SHP77 (cell line): ENCODE results near the gene TTC39A.

Source experiments
- DNase-seq, 2 experiments: peaks; one replicate each; lab custom pipeline; 2025; lab: John Stamatoyannopoulos, UW

The TTC39A gene

DNA sequence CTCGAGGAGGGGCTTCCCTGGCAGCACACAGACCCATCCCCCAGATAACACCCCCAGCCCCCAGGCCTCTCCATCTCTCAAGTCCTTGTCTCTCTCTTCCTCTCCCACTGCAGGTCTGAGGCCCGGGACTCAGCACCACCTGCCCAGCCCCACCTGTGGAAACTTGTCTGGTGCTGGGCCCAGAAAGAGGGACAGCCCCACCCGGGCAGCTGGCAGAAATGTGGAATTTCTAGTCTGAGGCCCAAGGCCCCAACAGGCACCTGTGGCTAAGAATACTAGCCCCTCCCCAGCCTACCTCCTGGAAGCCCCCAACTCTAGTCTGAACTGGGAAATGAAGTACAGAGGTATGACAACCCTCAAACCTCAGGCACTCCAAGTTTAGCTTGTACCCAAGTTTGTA, 15.4 kb downstream of the TTC39A start:
- no peak for DNase-seq

DNA sequence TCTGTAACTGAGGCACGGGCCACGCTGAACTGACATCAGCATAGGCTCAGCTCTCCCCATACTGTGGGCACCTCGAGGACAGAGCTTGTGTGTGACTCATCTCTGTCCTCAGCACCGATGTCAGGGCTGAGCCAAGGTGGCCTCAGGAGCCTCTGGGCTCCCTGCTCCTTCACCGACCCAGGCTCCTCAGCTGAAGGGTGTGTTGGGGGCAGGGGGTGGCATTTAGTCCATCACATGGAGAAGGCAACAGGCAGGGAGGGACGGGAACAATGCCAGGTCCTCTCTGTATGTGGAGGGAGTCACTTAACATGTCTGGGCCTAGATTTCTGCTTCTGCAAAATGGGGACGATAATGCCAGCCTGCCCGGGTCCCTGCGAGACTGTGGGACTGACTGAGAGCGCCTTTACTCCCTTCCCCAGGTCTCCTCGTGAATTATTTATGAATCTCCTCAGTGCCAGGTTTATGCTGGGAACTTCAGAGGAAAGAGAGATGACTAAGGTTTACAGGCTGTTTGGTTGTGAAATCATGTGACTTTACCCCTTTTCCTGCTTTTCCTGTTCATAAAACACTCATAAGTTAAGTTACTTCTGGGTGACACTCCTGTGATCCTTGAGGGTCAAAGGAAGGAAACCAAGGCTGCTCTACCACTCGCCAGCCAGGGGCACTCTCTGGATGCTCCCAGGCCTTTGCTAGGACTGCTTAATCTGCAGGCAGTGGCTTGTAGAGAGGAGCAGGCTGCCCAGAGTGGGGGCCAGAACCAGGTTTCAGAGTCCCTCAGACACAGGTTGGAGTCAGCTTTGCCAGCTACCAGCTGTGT, 16.2 kb downstream of the TTC39A start:
- no peak for DNase-seq

DNA sequence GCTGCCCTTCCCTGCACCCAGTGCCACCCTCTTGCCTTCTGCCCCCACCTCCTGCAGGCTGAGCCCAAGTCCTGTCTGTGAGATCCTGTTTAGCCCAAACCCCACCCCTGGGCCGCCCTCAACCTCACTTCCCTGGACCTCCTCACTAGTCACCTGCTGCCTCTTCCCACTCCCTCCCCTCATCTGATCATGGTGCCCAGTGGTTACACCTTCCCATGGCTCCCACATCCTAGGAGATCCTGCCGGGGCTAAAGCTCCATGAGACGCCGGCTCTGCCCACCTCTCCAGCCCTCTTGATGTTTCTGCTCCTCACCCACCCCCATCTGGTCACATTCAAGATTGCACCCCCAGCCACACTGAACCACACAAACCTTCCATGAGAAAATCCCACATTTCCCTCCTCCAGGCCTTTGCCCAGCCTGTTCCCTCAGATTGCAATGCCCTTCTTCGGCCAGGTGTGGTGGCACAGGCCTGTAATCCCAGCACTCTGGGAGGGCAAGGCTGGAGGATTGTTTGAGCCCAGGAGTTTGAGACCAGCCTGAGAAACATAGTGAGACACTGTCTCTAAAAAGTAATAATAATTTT, 17.0 kb downstream of the TTC39A start:
- DNase-seq = no peak

DNA sequence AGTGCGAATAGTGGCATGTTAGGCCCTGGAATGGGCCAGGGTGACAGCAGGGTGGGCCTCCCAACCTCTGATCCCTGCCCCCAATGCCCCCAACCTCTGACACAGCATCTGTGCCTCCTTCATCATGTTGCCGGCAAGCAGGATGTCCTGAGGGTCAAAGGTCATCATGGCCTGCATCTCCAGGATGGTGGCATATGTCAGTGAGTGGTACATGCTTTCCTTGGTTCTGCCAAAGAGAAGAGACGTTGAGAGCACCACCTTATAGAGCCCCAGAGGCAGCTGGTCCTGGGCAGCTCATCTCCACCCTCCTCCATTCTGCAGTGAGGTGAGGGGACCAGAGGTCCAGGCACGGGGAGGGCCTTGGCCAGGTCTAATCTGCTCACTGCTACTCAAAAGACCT, 17.6 kb downstream of the TTC39A start:
- no peak for DNase-seq

- no peak for DNase-seq
These were observed 18.5 kb downstream of the TTC39A start for GRCh38 chr1:51311826-51312225.

DNA sequence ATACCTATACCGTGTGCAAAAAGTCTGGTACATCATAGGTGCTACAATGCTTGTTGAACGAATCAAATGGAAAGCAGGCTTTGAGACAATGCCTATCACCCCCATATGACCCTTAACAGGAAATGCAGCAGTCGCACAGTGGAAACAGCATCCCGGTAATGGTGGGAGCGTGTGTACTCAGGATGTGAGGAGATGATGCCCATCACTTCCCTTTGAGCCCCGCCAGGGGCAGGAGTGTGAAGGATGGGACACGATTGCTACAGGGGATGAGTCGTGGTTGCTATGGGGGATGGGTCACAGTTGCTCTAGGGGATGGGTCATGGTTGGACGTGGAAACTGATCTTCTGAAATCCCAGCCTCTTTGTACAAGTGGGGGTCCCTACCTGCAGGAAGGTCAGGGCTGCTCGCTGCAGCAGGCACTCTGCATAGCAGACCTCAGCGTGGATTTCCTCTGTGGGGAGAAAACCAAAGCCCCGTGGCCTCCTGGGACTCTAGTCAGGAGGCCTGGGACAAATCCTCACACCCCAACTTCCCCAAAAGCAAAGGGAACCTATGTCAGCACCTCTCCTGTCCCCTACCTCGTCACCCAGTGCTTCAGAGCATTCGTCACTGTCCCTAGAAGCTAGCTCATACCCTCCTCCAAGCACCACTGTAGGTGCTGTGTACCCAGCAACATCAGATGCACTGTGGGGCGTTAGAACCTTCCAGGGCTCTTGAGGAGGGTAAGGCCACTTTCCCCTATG, 19.3 kb downstream of the TTC39A start:
- no peak for DNase-seq

DNA sequence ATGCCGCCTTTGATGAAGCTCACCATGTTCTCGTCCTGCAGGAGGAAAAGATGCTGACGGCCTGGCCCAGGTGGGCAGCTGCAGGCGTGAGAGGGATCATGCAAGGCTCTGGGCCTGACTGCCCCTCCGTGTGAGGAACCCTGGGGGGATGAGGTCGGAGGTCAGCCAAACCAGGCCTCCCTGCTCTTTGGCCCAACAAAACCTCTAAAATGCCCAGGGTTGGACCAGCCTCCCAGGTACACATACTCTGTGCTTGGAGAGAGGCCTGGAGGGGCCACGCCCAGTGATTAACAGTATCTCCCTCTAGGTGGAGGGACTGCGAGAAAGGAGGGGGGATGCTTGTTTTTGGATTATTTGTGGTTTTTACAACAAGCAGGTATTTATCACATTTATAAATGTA, 21.1 kb downstream of the TTC39A start:
- no peak for DNase-seq

- no peak for DNase-seq
These were observed 21.7 kb downstream of the TTC39A start for GRCh38 chr1:51308636-51309035.

DNA sequence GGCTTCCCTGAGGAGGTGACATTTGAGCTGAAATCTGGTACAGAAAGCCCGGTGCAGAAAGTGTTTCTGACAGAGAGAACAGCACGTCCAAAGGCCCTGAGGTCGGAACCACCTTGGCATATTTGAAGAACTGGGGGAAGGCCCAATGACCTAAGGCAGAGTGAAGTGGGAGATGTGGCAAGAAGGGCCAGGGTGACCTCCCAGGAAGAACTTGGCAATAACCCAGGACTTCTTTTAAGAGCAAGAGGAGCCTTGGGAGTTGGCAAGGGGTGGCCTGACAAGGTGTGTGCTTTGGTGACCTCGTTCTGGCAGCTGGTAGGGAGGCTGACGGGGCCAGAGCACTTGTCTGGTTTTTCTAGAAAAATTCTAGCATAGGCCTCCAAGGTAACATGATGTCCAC, 23.4 kb downstream of the TTC39A start:
- no peak for DNase-seq

GRCh38 chr1:51305371-51305823, 25.0 kb downstream of the TTC39A start:
- DNase-seq = no peak

GRCh38 chr1:51304360-51304759, 26.0 kb downstream of the TTC39A start:
- no peak for DNase-seq

- no peak for DNase-seq
These were observed 26.6 kb downstream of the TTC39A start for GRCh38 chr1:51303751-51304251.

DNA sequence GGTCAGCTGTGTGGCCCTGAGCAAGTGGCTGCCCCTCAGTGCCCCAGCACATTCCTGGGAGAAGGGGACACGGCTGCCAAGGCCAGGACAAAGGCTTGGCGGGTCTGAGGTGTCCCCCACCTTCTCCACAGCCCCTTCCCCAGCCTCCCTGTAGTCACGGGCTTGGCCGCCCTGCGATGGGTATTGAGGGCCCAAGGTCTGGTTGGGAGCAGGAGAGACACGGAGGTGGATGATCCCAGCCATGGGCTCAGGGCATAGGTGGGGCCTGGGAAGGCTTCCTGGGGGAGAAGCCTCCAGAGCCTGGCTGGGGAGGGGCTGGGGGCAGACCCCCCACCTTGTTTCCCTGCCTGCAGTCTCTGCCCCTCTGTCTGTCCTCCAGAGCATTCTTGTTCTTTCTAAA, 27.0 kb downstream of the TTC39A start:
- no peak for DNase-seq

DNA sequence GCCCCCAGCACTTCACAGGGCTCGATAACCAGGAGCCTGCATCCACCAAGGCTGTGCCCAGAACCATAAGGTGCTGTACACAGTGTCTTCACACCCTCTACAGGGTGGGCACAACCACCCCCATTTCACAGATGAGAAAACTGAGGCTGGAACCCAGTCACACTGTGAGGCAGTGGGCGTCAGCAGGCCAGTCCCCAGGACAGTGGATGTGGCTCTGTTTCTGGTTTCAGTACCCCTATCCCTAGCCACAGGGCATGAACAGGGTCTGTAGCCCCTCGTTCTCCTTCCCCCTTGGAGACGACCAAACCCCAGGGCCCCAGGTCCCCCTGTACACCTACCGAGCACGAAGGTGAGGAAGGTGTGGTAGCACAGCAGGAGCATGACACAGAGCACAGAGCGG, 27.6 kb downstream of the TTC39A start:
- no peak for DNase-seq

GRCh38 chr1:51302270-51302669, 28.1 kb downstream of the TTC39A start:
- DNase-seq = no peak

GRCh38 chr1:51301844-51302162, 28.6 kb downstream of the TTC39A start:
- no peak for DNase-seq

DNA sequence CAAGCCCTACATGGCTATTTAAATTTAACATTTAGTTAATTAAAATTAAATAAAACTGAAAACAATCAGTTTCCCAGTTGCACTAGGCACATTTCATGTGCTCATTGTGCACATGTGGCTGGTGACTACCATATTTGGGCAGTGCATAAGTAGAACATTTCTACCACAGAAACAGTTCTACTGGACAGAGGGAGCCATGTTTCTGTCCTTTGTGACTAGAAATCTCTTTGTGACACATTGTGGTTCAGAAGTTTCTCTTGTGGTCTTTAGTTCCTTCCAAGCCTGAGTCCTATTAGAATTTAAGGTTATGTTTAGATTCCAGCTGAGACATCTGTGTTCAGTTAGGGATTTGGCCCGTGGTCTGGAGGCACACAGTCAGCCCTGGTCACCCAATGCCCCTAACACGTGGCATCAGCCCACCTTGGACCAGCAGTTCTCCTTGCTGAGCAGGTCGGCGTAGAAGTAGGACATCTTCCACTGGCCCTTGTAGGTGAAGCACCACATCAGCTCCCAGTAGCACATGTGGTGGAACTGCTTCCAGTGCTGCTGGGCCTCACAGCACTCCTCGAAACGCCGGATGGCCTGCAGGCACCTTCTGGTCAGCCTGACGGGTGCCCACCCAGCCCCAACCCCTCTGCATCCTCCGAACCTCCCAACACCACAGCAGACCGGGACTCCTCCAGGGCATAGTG, 29.1 kb downstream of the TTC39A start:
- no peak for DNase-seq

GRCh38 chr1:51299981-51300670, 30.2 kb downstream of the TTC39A start:
- no peak for DNase-seq

DNA sequence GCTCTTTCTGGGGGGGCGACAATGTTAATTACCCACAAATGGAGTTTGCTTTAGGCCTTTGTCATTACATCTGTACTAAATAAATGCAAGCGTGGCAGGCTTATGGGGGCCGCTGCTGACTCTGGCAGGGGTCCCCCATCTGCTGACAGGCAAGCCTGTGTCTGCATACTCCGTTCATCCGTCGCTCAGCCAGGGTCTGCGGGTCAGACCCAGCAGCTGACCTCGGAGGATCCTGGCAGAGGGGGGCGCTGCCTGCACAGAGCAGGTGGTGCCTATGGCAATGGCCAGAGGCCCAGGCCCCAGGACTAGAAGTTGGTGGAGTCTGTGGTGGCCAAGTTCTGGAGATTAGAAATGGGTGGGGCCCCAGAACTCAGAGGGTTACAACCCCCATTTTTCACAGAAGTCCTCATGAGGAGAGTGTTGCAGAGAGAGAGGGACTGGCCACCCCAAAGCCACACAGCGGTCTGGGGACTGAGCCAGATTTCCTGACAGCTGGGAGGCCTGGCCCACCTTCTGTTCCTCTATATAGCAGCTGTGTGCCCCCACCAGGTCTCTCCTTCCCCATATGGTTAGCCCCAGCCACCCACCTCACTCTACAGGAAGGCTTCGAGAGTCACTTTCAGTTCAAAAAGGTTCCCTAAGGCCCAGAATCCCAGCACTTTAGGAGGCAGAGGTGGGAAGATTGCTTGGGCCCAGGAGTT, 31.0 kb downstream of the TTC39A start:
- DNase-seq = no peak

DNA sequence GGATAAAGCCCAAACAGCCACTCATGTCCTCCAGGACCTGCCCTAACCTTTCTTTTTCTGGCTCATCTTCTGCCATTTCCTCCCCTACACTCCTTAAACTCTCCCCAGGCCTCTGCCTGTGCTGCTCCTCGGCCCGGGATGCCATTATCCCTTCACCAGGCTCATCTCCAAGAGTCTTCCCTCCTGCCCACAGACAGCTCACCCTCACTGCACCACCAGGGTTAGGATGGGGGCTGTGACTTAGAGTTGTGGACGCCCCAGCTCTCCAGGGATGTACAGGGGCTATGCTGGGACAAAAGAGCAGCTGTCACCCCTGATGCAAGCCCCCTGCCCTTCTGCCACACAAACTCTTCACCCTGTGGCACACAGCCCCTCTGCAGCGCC, 32.0 kb downstream of the TTC39A start:
- no peak for DNase-seq
